ENCODE measurements around the gene NTSR1. TPM values are rescaled to one million over a fixed set of nuclear protein-coding genes. Genes with fewer than 3 reads are reported as not detected.

The NTSR1 gene
- polyA plus RNA-seq, 3 donors = 0.35 to 2.5 (median 0.40) TPM

DNA sequence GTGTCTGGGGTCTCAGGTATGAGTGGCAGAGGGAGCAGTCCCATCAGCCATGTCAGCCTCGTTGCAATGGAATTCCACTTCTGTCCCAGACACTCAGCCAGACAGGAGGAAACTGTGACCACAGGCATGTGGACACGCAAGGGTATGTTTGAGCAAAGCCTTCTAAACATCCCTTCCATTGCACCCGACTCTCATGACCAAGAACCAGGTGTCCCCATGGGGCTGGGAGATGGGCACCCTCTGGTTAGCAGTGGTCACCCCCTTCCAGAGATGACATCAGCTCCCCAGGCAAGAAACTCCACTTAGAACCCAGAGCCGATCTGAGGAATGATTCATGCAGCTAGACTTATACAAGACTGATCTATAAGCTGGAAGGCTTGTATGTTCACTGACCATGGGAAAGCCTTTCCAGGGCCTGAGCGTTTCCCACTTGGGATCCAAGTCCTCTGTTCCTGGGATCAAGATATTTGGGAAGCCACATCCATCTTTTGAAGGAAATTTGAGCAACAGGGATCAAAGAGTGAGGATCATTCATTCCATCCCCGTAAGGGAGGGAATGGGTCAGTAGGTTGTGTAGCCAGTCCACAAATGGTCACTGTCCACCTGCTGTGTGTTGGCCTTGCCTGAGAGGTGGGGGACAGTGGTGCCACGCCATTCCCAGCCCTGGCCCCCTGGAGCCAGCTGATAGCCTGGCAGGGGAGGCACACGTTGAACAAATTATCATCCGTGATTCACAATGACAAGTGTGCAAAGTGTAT, 83.7 kb downstream of the NTSR1 start:
- Histone ChIP-seq H3K27me3 (ENCODE audit: control insufficient read depth in 2 of 2, insufficient read depth in 2 of 2, low read length in 2 of 2) (no peaks in the 10 kb centered on the region), H2AFZ (ENCODE audit: insufficient read depth, low read depth, low read length, poor library complexity, severe bottlenecking) (no peak overlapping the region), H3K9me3 (replicated peaks in 1 of 2; ENCODE audit: control insufficient read depth in 1 of 2, insufficient read depth in 1 of 2, low read length in 2 of 2) (peaks cover 0 to 6% of the 10 kb centered on the region in 2 donors), H3K36me3 (replicated peaks in 1 of 2; ENCODE audit: control insufficient read depth in 1 of 2, insufficient read depth in 2 of 2, low read length in 2 of 2) (no peaks in the 10 kb centered on the region), H3K9ac (ENCODE audit: insufficient read depth, low read length, poor library complexity, severe bottlenecking) (no peak overlapping the region), H4K20me1 (ENCODE audit: insufficient read depth, low read length) (peaks cover 4% of the 10 kb centered on the region), H3K4me2 (replicated peaks; ENCODE audit: extremely low read depth, low read length, poor library complexity, severe bottlenecking) (no peak overlapping the region), H3K79me2 (ENCODE audit: insufficient read depth, low read length) (peaks cover 5% of the 10 kb centered on the region), H3K4me1 (ENCODE audit: control insufficient read depth in 1 of 2, insufficient read depth in 2 of 2, low read length in 2 of 2) (peaks cover 43 to 53% of the 10 kb centered on the region in 2 donors), H3K27ac (ENCODE audit: low read depth in 1 of 2, low read length in 2 of 2) (no peak overlapping the region), H3K4me3 (replicated peaks in 1 of 3; ENCODE audit: low read depth in 2 of 3, low read length in 3 of 3) (no peak overlapping the region)
- Mint-ChIP-seq H3K36me3 (peaks cover 3 to 10% of the 10 kb centered on the region in 2 donors), H3K4me1 (peaks cover 41% of the 10 kb centered on the region), H3K4me3 (no peak overlapping the region), H3K27me3 (ENCODE audit: low read depth in 3 of 3) (peaks cover 0 to 2% (median 0%) of the 10 kb centered on the region in 3 donors), H3K27ac (peak overlapping the region in 4 of 7 donors; percentile 54 to 93 (median 66)), H3K9me3 (peaks cover 6 to 8% (median 8%) of the 10 kb centered on the region in 7 donors)
- WGBS (ENCODE audit: insufficient coverage) = 78% methylated on average over 8 of the region's 9 CpGs
- no peak for DNase-seq
- TF ChIP-seq, protein P1, sequence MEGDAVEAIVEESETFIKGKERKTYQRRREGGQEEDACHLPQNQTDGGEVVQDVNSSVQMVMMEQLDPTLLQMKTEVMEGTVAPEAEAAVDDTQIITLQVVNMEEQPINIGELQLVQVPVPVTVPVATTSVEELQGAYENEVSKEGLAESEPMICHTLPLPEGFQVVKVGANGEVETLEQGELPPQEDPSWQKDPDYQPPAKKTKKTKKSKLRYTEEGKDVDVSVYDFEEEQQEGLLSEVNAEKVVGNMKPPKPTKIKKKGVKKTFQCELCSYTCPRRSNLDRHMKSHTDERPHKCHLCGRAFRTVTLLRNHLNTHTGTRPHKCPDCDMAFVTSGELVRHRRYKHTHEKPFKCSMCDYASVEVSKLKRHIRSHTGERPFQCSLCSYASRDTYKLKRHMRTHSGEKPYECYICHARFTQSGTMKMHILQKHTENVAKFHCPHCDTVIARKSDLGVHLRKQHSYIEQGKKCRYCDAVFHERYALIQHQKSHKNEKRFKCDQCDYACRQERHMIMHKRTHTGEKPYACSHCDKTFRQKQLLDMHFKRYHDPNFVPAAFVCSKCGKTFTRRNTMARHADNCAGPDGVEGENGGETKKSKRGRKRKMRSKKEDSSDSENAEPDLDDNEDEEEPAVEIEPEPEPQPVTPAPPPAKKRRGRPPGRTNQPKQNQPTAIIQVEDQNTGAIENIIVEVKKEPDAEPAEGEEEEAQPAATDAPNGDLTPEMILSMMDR (IDR thresholded peaks at IDR 0.05) = no peak
- intact Hi-C loops (cut with micrococcal nuclease) = loop anchor here (2.0 to 10.0 kb wide), 7 partner anchors 50 to 388 kb away; partner anchors contain the start of genes CABLES2 (in 1 of the 2) and DIDO1 (in 1 of the 2)

DNA sequence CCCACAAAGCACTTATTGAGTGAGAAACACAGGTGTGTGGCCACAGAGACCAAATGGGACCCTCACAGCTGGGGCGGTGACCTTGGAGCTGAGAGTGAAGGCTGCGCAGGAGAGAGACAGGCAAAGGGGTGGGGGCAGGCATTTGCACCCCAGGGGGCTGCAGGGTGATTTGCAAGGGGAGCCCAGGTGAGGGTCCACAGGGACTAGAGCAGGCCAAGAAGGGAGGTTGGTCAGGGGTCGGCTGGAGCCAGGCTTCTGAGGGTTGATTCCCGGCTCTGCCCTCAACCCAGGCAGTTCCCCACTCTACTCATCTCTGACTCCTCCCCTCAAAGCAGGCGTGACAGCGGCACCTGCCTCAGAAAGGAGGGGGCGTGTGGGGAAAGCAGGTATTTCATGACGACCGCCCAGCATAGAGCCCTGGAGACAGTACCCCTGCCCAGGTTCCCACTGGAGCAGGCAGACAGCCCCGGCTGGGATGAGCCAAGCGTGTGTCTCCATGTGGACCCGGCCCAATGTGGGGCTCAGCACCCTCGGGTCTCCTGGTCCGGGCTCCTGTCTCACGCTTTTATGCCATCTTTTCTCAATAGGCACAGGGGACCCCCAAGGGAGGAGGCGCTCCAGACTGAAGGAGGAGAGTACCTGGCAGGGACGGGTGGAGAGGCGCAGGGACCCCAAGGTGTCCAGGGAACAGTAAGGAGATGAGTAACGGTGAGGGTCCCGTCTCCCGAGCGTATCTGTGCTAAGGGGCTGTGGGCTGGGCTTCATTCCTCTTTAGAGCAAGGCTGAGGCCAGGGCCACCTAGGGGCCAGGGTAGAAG, 84.5 kb downstream of the NTSR1 start:
- H3K27me3 Mint-ChIP-seq (ENCODE audit: low read depth in 3 of 3) = peaks cover 0 to 1% (median 0%) of the 10 kb centered on the region in 3 donors
- intact Hi-C loops (cut with micrococcal nuclease) = loop anchor here (2.0 to 10.0 kb wide), 7 partner anchors 51 to 388 kb away; partner anchors contain the start of genes CABLES2 (in 1 of the 2) and DIDO1 (in 1 of the 2)
- H3K4me1 ChIP-seq (ENCODE audit: control insufficient read depth in 1 of 2, insufficient read depth in 2 of 2, low read length in 2 of 2) = peaks cover 43 to 54% of the 10 kb centered on the region in 2 donors

More for the DNA sequence above, 84.5 kb downstream of the NTSR1 start:
- whole genome bisulfite sequencing (ENCODE audit: insufficient coverage) = 97% methylated on average over 19 of the region's 22 CpGs
- Histone ChIP-seq H3K4me2 (replicated peaks; ENCODE audit: extremely low read depth, low read length, poor library complexity, severe bottlenecking) (peak overlapping the region; percentile 72), H4K20me1 (ENCODE audit: insufficient read depth, low read length) (peaks cover 12% of the 10 kb centered on the region), H3K79me2 (ENCODE audit: insufficient read depth, low read length) (peaks cover 13% of the 10 kb centered on the region), H3K9ac (ENCODE audit: insufficient read depth, low read length, poor library complexity, severe bottlenecking) (no peak overlapping the region), H2AFZ (ENCODE audit: insufficient read depth, low read depth, low read length, poor library complexity, severe bottlenecking) (no peak overlapping the region), H3K4me3 (replicated peaks in 1 of 3; ENCODE audit: low read depth in 2 of 3, low read length in 3 of 3) (peak overlapping the region in 1 of 3 experiments; percentile 61), H3K27me3 (ENCODE audit: control insufficient read depth in 2 of 2, insufficient read depth in 2 of 2, low read length in 2 of 2) (no peaks in the 10 kb centered on the region), H3K36me3 (replicated peaks in 1 of 2; ENCODE audit: control insufficient read depth in 1 of 2, insufficient read depth in 2 of 2, low read length in 2 of 2) (peaks cover 0 to under 1% of the 10 kb centered on the region in 2 donors), H3K27ac (ENCODE audit: low read depth in 1 of 2, low read length in 2 of 2) (peak overlapping the region; percentile 86 to 94), H3K9me3 (replicated peaks in 1 of 2; ENCODE audit: control insufficient read depth in 1 of 2, insufficient read depth in 1 of 2, low read length in 2 of 2) (no peaks in the 10 kb centered on the region)
- no peak for DNase-seq
- H3K4me3 Mint-ChIP-seq = peak overlapping the region in 1 of 2 donors; percentile 13
- peaks cover 4 to 6% of the 10 kb centered on the region in 2 donors for H3K36me3 Mint-ChIP-seq
- peaks cover 41% of the 10 kb centered on the region for H3K4me1 Mint-ChIP-seq
- H3K9me3 Mint-ChIP-seq = peaks cover 0 to under 1% (median 0%) of the 10 kb centered on the region in 7 donors
- TF ChIP-seq, protein P1 (IDR thresholded peaks at IDR 0.05) = no peak
- peak overlapping the region; percentile 85 to 99 (median 94) for H3K27ac Mint-ChIP-seq
